Astrocyte of the cerebellum (primary cell): Measurements from ENCODE around the gene C1orf87.

Source experiments
- DNase-seq: peaks from one replicate; pipeline ENCODE4 v3.0.0-alpha.2; 2011; ENCODE audit warnings: low read depth
- H3K4me3 ChIP-seq: 2 replicates; pipeline ENCODE4 v1.5.1; 2011; ENCODE audit warnings: mild to moderate bottlenecking, low read depth, low read length, moderate library complexity
- CTCF ChIP-seq: IDR thresholded peaks from 2 replicates; pipeline ENCODE4 v1.5.1; 2012; ENCODE audit warnings: low read length, low read depth, moderate library complexity, mild to moderate bottlenecking; ENCODE audit errors: missing control alignments
- in situ Hi-C: cut with HindIII; loops from 2 replicates; pipeline ENCODE4 v1.10.0; 2017; ENCODE audit warnings: low sequenced_read_pairs

The C1orf87 gene

GRCh38 chr1:60090655-60091054 is 17.1 kb upstream of the C1orf87 start:
- in situ Hi-C loops, result no loop called here
- TF ChIP-seq CTCF, result no peak
- DNase-seq, result no peak
- H3K4me3 ChIP-seq, result no peak overlapping the region

GRCh38 chr1:60088620-60089155 is 15.1 kb upstream of the C1orf87 start:
- in situ Hi-C loops, result no loop called here
- DNase-seq, result no peak
- TF ChIP-seq CTCF, result peak; percentile 45
- no peak overlapping the region for H3K4me3 ChIP-seq

- TF ChIP-seq CTCF, result no peak
- H3K4me3 ChIP-seq, result no peak overlapping the region
- DNase-seq, result no peak
- in situ Hi-C loops, result no loop called here
Observed at GRCh38 chr1:60087681-60088080, 14.1 kb upstream of the C1orf87 start.

GRCh38 chr1:60078182-60078581 is 4.6 kb upstream of the C1orf87 start:
- peak; percentile 19 for DNase-seq
- in situ Hi-C loops, result no loop called here
- H3K4me3 ChIP-seq, result no peak overlapping the region
- TF ChIP-seq CTCF, result no peak

GRCh38 chr1:60071296-60071695 is 2.3 kb downstream of the C1orf87 start:
- no peak for TF ChIP-seq CTCF

GRCh38 chr1:60069691-60070090 is 3.9 kb downstream of the C1orf87 start:
- in situ Hi-C loops, result no loop called here
- no peak for TF ChIP-seq CTCF
- no peak for DNase-seq
- H3K4me3 ChIP-seq, result no peak overlapping the region

More at GRCh38 chr1:60071296-60071695, 2.3 kb downstream of the C1orf87 start:
- no peak overlapping the region for H3K4me3 ChIP-seq
- DNase-seq, result no peak
- in situ Hi-C loops, result no loop called here
